ENCODE results near the gene USP47.

GRCh38 chr11:11977206-11977938, 135.6 kb downstream of the USP47 start:
- TF ChIP-seq CTCF (IDR thresholded peaks at IDR 0.05; ENCODE audit: poor library complexity, severe bottlenecking) = no peak
- no peak for TF ChIP-seq TAF1 (IDR thresholded peaks at IDR 0.05; ENCODE audit: low read depth)
- TF ChIP-seq POLR2AphosphoS5 (IDR thresholded peaks at IDR 0.05) = no peak
- no peak for TF ChIP-seq EZH2 (IDR thresholded peaks at IDR 0.05; ENCODE audit: borderline replicate concordance, insufficient read depth, low read length, poor library complexity, severe bottlenecking)
- TF ChIP-seq REST (IDR thresholded peaks at IDR 0.05; ENCODE audit: borderline replicate concordance) = no peak
- no peak for TF ChIP-seq MXI1 (conservative IDR thresholded peaks at IDR 0.05; ENCODE audit: poor library complexity, severe bottlenecking)
- no peak for TF ChIP-seq SMC3 (conservative IDR thresholded peaks at IDR 0.05; ENCODE audit: poor library complexity)
- no peak for TF ChIP-seq RAD21 (conservative IDR thresholded peaks at IDR 0.05)
